ENCODE data around the gene ST8SIA6. TPM values are rescaled to one million over a fixed set of nuclear protein-coding genes. Genes with fewer than 3 reads are reported as not detected.

ST8SIA6 gene
- total and polyA plus RNA-seq, 9 of the 15 experiments (the other 6 are each of a cell fraction or from before 2014, with no cell fraction given) = 0.69 to 6.7 (median 5.0) TPM

DNA sequence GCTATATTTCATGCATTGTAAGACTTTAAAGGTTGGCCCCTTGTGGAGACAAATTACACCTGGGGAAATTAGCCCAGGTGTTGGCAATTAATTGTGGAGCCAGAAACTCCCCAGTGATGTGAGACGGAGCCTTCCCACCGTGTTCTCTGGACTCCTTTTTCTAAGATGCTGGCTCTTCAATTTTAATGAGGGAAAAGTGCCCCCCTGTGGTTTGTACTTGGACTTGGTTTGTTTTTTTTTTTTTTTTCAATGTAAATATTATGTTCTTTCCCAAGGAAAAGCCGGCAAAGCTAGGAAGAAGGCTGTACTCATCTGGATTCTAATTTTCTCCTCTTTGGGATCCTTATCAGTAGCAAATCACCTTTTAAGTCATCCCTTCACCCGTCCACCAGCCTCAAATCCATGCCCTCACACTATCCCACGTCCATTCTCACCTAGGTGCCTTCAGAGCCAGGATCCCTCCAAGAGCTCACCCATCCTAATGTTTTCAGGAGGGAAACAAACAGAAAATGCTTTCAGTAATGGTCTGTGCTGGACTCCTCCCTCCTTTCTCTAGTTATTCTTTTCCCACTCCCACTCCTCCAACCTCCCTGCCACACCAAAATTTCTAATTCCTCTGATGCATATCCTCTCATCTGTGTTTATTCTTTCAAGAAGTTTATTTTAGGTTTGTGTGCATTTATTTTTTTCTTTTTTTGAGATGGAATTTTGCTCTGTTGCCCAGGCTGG, 20.4 kb upstream of the ST8SIA6 start (continued):
- TF ChIP-seq, protein P1, sequence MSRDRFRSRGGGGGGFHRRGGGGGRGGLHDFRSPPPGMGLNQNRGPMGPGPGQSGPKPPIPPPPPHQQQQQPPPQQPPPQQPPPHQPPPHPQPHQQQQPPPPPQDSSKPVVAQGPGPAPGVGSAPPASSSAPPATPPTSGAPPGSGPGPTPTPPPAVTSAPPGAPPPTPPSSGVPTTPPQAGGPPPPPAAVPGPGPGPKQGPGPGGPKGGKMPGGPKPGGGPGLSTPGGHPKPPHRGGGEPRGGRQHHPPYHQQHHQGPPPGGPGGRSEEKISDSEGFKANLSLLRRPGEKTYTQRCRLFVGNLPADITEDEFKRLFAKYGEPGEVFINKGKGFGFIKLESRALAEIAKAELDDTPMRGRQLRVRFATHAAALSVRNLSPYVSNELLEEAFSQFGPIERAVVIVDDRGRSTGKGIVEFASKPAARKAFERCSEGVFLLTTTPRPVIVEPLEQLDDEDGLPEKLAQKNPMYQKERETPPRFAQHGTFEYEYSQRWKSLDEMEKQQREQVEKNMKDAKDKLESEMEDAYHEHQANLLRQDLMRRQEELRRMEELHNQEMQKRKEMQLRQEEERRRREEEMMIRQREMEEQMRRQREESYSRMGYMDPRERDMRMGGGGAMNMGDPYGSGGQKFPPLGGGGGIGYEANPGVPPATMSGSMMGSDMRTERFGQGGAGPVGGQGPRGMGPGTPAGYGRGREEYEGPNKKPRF (IDR thresholded peaks at IDR 0.05; ENCODE audit: low read depth, low read length) = no peak
- TF ChIP-seq CCAR2 (IDR thresholded peaks at IDR 0.05; ENCODE audit: low read depth, low read length) (no peak), MTA3 (IDR thresholded peaks at IDR 0.05; ENCODE audit: borderline replicate concordance) (no peak), SMAD3 (CRISPR knock-in tag; conservative IDR thresholded peaks at IDR 0.05) (no peak), ZNF134 (CRISPR knock-in tag; conservative IDR thresholded peaks at IDR 0.05) (no peak), PHF21A (IDR thresholded peaks at IDR 0.05; ENCODE audit: borderline replicate concordance, low read depth) (no peak), THRAP3 (IDR thresholded peaks at IDR 0.05; ENCODE audit: borderline replicate concordance) (no peak), SMARCC2 (IDR thresholded peaks at IDR 0.05; ENCODE audit: low read depth) (peak; percentile 21; the same call in 1 of the 2 replicates), ZNF224 (CRISPR knock-in tag; IDR thresholded peaks at IDR 0.05) (no peak), RBM15 (IDR thresholded peaks at IDR 0.05; ENCODE audit: insufficient read depth, low read length) (no peak), ARNT (IDR thresholded peaks at IDR 0.05) (0 out of 4 replicates have a peak, but pooled peaks of 1 of the 2 experiments have one; percentile 25), TBL1XR1 (IDR thresholded peaks at IDR 0.05; ENCODE audit: low read length in 2 of 2) (no peak), CTCF (IDR thresholded peaks at IDR 0.05 in 2 of 3, conservative IDR thresholded peaks at IDR 0.05 in 1 of 3; ENCODE audit: insufficient read depth in 2 of 3, low read depth in 1 of 3, low read length in 3 of 3) (peak; percentile 41 to 69 (median 46); a peak in 4 of 6 replicates), RFX5 (IDR thresholded peaks at IDR 0.05; ENCODE audit: low read depth, low read length) (no peak), C11orf30 (IDR thresholded peaks at IDR 0.05; ENCODE audit: low read depth) (no peak), DIDO1 (tag; IDR thresholded peaks at IDR 0.05; ENCODE audit: low read depth) (no peak), CTCFL (IDR thresholded peaks at IDR 0.05; ENCODE audit: borderline replicate concordance, insufficient read depth, low read depth, low read length, poor library complexity, severe bottlenecking) (peak; percentile 24), CSDE1 (IDR thresholded peaks at IDR 0.05) (no peak), CBFA2T2 (conservative IDR thresholded peaks at IDR 0.05) (no peak)
- TF ChIP-seq, protein P2, sequence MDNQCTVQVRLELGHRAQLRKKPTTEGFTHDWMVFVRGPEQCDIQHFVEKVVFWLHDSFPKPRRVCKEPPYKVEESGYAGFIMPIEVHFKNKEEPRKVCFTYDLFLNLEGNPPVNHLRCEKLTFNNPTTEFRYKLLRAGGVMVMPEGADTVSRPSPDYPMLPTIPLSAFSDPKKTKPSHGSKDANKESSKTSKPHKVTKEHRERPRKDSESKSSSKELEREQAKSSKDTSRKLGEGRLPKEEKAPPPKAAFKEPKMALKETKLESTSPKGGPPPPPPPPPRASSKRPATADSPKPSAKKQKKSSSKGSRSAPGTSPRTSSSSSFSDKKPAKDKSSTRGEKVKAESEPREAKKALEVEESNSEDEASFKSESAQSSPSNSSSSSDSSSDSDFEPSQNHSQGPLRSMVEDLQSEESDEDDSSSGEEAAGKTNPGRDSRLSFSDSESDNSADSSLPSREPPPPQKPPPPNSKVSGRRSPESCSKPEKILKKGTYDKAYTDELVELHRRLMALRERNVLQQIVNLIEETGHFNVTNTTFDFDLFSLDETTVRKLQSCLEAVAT (IDR thresholded peaks at IDR 0.05) = peak in 1 of 2 experiments; percentile 70; a peak in 1 of 4 replicates

Data from K562 (cell line).